GM19035 (cell line): ENCODE results near the gene MAPK9.
A peak's percentile ranks its signal among the peaks of the same experiment; 100 is the strongest.

Experiments used
- ATAC-seq: cut with Tn5 transposase; IDR thresholded peaks from one replicate; pipeline ENCODE4 v1.9.1; 2021; ENCODE audit not compliant: unreplicated experiment

The MAPK9 gene

DNA sequence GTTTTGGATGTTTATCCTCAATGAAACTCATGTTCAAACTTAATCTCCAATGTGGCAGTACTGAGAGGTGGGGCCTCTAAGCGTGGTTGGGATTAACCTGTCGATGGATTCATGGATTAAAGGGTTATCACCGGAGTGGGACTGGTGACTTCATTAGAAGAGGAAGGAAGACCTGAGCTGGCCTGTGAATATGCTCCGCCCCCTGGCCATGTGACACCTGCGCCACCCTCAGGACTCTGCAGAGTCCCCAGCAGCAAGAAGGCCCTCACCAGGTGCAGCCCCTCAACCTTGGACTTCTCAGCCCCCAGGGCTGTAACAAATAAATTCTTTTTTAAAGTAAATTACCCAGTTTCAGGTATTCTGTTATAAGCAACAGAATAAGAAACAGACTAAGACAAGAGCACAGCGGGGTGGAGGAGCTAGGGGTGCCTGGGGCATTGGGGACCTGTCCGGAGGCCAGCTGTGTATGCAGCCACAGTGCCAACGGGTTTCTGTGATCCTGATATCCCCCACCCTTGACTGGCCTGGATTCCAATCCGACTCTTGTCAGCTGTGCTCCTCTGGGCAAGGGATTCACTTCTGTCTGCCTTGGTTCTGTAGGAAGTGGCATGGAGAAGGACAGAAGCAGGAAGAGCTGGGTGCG lies 3.2 kb upstream of the MAPK9 start:
- no peak for ATAC-seq

- no peak for ATAC-seq
These were observed 2.5 kb upstream of the MAPK9 start for GRCh38 chr5:180294411-180294810.

- peak; percentile 39 for ATAC-seq
These were observed 496 bp downstream of the MAPK9 start for GRCh38 chr5:180291234-180291940.

DNA sequence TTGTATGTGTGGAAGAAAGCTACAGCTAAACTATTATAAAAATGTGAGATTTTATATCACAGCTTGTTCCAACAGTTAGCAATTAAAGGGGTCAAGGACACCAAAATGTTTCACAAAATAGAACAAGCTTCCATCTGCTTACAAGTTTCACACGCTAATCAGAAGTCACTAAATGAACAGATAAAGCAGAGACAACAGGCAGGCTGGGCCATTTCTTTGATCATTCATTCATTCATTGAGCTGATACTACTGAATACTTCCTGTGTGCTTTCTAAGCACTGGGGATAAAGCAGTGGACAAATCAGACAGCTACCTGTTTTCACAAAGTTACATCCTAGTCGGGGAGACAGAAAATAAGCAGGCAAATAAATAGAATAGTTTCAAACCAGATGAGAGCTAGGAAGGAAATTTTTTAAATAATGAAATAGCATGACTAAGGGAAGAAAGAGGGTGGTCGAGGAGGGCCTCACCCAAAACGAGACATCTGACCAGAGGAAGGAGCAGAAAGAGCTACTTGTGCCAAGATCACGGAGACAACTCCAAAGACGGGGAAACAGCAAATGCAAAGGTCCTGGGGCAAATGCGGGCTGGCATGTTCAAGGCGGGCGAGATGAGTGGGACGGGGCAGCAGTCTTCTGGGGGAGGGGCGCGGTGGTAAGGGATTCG lies 1.2 kb downstream of the MAPK9 start:
- no peak for ATAC-seq

DNA sequence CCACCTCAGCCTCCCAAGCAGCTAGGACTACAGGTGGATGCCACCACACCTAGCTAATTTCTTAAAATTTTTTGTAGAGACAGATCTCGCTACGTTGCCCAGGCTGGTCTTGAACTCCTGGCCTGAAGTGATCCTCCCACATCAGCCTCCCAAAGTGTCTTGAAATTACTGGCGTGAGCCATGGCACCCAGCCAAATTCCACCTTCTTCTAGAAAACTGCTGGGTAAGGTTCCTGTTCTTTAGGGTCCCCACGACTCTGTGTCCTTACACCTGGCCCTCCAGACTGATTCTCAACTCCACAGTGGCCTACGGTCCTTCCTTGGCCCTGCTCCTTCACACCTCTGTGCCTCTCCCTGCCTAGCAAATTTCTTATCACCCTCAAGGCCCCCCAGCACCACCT lies 1.9 kb downstream of the MAPK9 start:
- no peak for ATAC-seq

DNA sequence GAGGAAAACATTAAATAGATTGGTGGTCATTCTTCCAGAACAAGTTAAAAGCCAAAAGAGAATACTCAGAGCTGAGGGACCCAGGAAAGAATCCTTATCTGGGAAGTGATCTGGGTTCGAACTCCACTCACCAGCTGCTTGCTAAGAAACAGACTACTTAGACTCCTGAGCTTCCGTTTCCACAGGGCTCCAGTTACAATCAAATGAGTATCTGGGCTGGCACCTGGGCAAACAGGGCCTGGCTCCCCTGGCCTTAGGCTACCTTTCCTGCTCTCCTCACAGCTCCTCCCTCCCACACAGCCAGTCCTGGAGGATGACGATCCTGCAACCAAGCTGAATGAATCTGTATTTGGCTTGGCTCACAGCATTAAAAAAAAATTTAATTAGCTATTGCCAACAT lies 2.5 kb downstream of the MAPK9 start:
- no peak for ATAC-seq

GRCh38 chr5:180287868-180288267 lies 4.0 kb downstream of the MAPK9 start:
- ATAC-seq = no peak

- ATAC-seq = no peak
These were observed 4.5 kb downstream of the MAPK9 start for GRCh38 chr5:180287404-180287803.

DNA sequence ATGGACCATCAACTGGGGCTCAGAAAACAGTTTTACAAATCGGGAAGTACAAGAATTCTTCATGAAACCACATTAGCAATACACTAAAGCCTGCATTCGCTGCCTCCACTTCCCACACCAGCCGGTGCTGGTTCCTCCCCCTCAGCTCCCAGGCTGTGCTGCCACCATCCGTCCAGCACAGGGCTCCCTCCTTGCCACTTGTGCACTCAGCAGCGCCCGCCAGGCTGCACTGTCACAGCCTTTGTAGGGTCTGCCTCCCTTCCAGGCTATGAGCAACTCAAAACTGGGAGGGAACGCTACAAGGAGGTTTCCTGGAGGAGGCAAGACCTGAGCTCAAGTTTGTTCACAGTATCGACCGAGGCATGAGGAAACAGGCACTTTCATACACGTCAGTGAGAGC lies 7.7 kb downstream of the MAPK9 start:
- ATAC-seq = no peak

- ATAC-seq = no peak
These were observed 8.8 kb downstream of the MAPK9 start for GRCh38 chr5:180283026-180283615.

- ATAC-seq = no peak
These were observed 9.6 kb downstream of the MAPK9 start for GRCh38 chr5:180282281-180282680.

DNA sequence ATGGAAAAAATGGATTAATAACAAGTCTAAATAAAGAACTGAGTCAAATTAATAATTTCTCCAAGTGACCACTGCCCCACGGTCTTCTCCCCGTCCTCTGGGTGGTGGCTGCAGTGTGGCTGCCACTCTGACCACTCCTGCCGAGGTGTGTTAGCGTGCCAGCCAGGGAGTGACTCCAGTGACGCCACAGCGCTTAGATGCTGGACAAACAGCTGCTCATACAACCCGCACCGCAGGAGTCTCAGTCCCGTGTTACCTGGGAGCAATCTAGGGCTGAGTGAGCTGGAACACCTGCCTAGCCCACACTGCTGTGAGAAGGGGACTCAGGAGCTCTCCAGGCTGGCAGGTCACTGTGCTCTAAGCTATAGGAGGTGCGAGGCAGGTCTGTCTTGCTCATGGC lies 10.2 kb downstream of the MAPK9 start:
- no peak for ATAC-seq

DNA sequence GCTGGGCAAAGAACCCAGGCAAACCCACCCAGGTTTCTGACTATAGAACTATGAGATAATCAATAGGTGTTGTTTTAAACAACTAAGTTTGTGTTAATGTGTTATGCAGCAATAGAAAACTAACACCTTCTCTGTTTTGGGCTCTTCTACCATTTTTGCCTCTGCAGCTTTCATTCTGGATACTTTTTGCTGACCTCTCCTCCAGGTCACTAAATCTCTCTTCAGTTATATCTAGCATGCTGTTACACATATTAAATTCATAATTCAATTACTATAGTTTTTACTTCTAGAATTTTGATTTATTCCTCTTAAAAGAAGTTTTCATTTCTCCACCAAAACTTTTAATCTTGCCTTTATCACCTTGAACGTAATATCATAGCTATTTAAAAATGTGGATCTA lies 17.2 kb downstream of the MAPK9 start:
- ATAC-seq = no peak

- no peak for ATAC-seq
These were observed 20.7 kb downstream of the MAPK9 start for GRCh38 chr5:180271221-180271620.

GRCh38 chr5:180259260-180259611 lies 32.6 kb downstream of the MAPK9 start:
- no peak for ATAC-seq

GRCh38 chr5:180253036-180253824 lies 38.7 kb downstream of the MAPK9 start:
- ATAC-seq = no peak

DNA sequence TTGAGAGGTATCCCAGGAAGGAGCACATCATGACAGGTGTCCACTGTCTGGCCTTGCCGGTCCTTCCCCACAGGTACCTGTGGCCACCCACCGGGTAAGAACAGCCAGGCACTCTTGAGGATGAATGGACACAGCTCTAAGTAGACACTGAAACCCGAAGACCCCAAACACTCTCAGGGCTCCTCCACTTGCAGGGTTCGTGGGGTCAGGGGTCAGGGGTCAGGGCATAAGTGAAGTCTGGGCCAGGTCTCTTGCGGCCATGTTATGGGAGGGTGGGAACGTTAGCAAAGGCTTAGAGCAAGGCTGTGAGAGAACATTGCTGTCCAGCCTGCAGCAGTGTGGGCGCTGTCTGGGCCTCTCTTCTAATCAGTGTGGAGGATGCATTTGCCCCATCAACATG lies 40.0 kb downstream of the MAPK9 start:
- ATAC-seq = no peak

GRCh38 chr5:180251141-180251540 lies 40.7 kb downstream of the MAPK9 start:
- no peak for ATAC-seq

GRCh38 chr5:180250329-180250728 lies 41.6 kb downstream of the MAPK9 start:
- no peak for ATAC-seq

GRCh38 chr5:180241600-180241999 lies 50.3 kb downstream of the MAPK9 start:
- ATAC-seq = no peak

- ATAC-seq = no peak
These were observed 53.3 kb downstream of the MAPK9 start for GRCh38 chr5:180238631-180239030.
